Activated CD4-positive, alpha-beta T cell treated with anti-CD3 and anti-CD28 coated beads, Interleukin-2, amount 10 ng/mL, durations not matched to agents 24 days and 14 days (primary cell): ENCODE results near the gene FSCN2. TPM values are rescaled to one million over a fixed set of nuclear protein-coding genes. Genes with fewer than 3 reads are reported as not detected.

ENCODE experiments used
- DNase-seq: peaks from one replicate; pipeline ENCODE4 v3.0.0; 2022
- H3K27ac Mint-ChIP-seq: one replicate; pipeline ENCODE4 v1.8.0; 2022; ENCODE audit warnings: mild to moderate bottlenecking, mixed read lengths
- H3K27me3 Mint-ChIP-seq: one replicate; pipeline ENCODE4 v1.8.0; 2022; ENCODE audit warnings: mixed read lengths
- H3K36me3 Mint-ChIP-seq: one replicate; pipeline ENCODE4 v1.8.0; 2022; ENCODE audit warnings: low read depth, mild to moderate bottlenecking, mixed read lengths
- H3K4me1 Mint-ChIP-seq: one replicate; pipeline ENCODE4 v1.8.0; 2021; ENCODE audit warnings: mixed read lengths
- H3K4me3 Mint-ChIP-seq: one replicate; pipeline ENCODE4 v1.8.0; 2022; ENCODE audit warnings: mild to moderate bottlenecking, moderate library complexity, mixed read lengths
- H3K9me3 Mint-ChIP-seq: one replicate; pipeline ENCODE4 v1.8.0; 2021; ENCODE audit warnings: mixed read lengths
- intact Hi-C: fragments of 100-400 bp; cut with micrococcal nuclease; formaldehyde crosslinking; loops from one replicate; pipeline ENCODE4 v1.15.1; 2023
- total RNA-seq: library from RNA; stranded (reverse); gene quantifications from 2 replicates; pipeline ENCODE4 v1.2.3, GENCODE V29; 2022

Gene FSCN2
- total RNA-seq, 1 donor from 2014 or later = 0.51 TPM

- intact Hi-C loops = no loop called here
Observed at GRCh38 chr17:81542431-81543338, 14.5 kb downstream of the FSCN2 start.

GRCh38 chr17:81543339-81543675 lies 15.1 kb downstream of the FSCN2 start:
- Mint-ChIP-seq H3K27me3 (no peaks in the 10 kb centered on the region), H3K4me1 (no peaks in the 10 kb centered on the region), H3K27ac (no peak overlapping the region), H3K9me3 (no peaks in the 10 kb centered on the region), H3K4me3 (no peak overlapping the region), H3K36me3 (peaks cover 14% of the 10 kb centered on the region)
- intact Hi-C loops = no loop called here
- DNase-seq = no peak

More at GRCh38 chr17:81542431-81543338, 14.5 kb downstream of the FSCN2 start:
- Mint-ChIP-seq H3K27ac (no peak overlapping the region), H3K4me1 (no peaks in the 10 kb centered on the region), H3K36me3 (peaks cover 16% of the 10 kb centered on the region), H3K9me3 (no peaks in the 10 kb centered on the region), H3K4me3 (no peak overlapping the region), H3K27me3 (peaks cover 4% of the 10 kb centered on the region)
- no peak for DNase-seq

GRCh38 chr17:81543756-81544155 lies 15.6 kb downstream of the FSCN2 start:
- no peak for DNase-seq
- Mint-ChIP-seq H3K36me3 (peaks cover 12% of the 10 kb centered on the region), H3K4me1 (no peaks in the 10 kb centered on the region), H3K27ac (no peak overlapping the region), H3K9me3 (no peaks in the 10 kb centered on the region), H3K4me3 (no peak overlapping the region), H3K27me3 (no peaks in the 10 kb centered on the region)
- intact Hi-C loops = no loop called here

GRCh38 chr17:81544281-81544974 lies 16.3 kb downstream of the FSCN2 start:
- Mint-ChIP-seq H3K27ac (no peak overlapping the region), H3K4me1 (peaks cover under 1% of the 10 kb centered on the region), H3K4me3 (no peak overlapping the region), H3K9me3 (no peaks in the 10 kb centered on the region), H3K36me3 (peaks cover 17% of the 10 kb centered on the region), H3K27me3 (no peaks in the 10 kb centered on the region)
- intact Hi-C loops = no loop called here
- DNase-seq = no peak

DNA sequence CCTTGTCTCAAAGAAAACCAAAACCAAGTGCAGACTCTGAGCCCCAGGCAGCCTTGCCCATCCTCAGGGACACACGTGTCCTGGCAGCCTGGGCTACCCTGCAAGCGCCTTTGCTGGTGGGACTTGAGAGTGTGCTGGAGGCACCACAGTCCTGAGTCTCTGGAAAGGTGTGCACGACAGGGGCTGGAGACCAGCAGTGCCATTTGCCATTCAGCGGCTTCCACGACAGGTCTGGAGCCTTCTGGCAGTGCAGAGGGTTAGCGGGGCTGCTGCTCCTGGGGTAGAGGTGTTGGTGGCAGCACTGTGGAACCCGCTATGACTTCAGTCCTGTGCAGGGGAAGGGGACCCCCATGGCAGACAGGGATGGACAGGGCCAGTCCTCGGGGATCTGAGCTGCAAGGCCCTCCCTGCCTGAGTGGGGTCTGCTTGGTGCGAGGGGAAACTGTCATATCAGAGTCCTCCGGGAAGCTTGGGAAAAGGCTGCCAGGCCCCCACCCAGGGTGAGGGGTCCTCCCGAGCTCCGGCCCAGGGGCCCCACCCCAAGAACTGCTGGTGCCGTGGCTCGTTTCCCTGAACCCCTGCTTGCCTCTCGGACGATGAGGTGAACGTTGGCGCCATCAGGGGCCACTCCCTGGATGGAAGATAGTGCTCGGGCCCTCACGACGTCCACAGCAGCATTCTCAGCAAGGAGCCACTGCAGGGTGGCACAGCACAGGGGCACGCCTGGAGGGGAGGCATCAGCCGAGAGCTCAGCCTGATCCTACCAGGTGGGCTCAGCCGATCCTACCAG lies 17.2 kb downstream of the FSCN2 start:
- Mint-ChIP-seq H3K36me3 (peaks cover 26% of the 10 kb centered on the region), H3K4me1 (peaks cover 5% of the 10 kb centered on the region), H3K27me3 (no peaks in the 10 kb centered on the region), H3K27ac (no peak overlapping the region), H3K4me3 (no peak overlapping the region), H3K9me3 (no peaks in the 10 kb centered on the region)
- intact Hi-C loops = no loop called here
- no peak for DNase-seq

- intact Hi-C loops = no loop called here
Observed at GRCh38 chr17:81546906-81547613, 18.9 kb downstream of the FSCN2 start.

GRCh38 chr17:81547614-81547982 lies 19.4 kb downstream of the FSCN2 start:
- peaks cover 24% of the 10 kb centered on the region for H3K36me3 Mint-ChIP-seq

More at GRCh38 chr17:81546906-81547613, 18.9 kb downstream of the FSCN2 start:
- Mint-ChIP-seq H3K27me3 (no peaks in the 10 kb centered on the region), H3K27ac (no peak overlapping the region), H3K4me1 (peaks cover 10% of the 10 kb centered on the region), H3K36me3 (peaks cover 24% of the 10 kb centered on the region), H3K9me3 (no peaks in the 10 kb centered on the region), H3K4me3 (no peak overlapping the region)
- no peak for DNase-seq

GRCh38 chr17:81549031-81549557 lies 20.9 kb downstream of the FSCN2 start:
- DNase-seq = no peak
- no peaks in the 10 kb centered on the region for H3K27me3 Mint-ChIP-seq
- H3K4me1 Mint-ChIP-seq = peaks cover 20% of the 10 kb centered on the region
- H3K27ac Mint-ChIP-seq = no peak overlapping the region
- intact Hi-C loops = no loop called here
- no peaks in the 10 kb centered on the region for H3K9me3 Mint-ChIP-seq
- H3K4me3 Mint-ChIP-seq = peak overlapping the region; percentile 91
- peaks cover 27% of the 10 kb centered on the region for H3K36me3 Mint-ChIP-seq

More at GRCh38 chr17:81547614-81547982, 19.4 kb downstream of the FSCN2 start:
- Mint-ChIP-seq H3K27ac (no peak overlapping the region), H3K27me3 (no peaks in the 10 kb centered on the region), H3K4me1 (peaks cover 10% of the 10 kb centered on the region), H3K9me3 (no peaks in the 10 kb centered on the region), H3K4me3 (no peak overlapping the region)
- intact Hi-C loops = no loop called here
- no peak for DNase-seq

GRCh38 chr17:81549826-81550225 lies 21.6 kb downstream of the FSCN2 start:
- H3K9me3 Mint-ChIP-seq = no peaks in the 10 kb centered on the region
- peak overlapping the region; percentile 37 for H3K27ac Mint-ChIP-seq
- H3K4me1 Mint-ChIP-seq = peaks cover 24% of the 10 kb centered on the region
- no peaks in the 10 kb centered on the region for H3K27me3 Mint-ChIP-seq
- H3K36me3 Mint-ChIP-seq = peaks cover 28% of the 10 kb centered on the region
- peak overlapping the region; percentile 91 for H3K4me3 Mint-ChIP-seq
- intact Hi-C loops = loop anchor here (5.0 kb wide), 2 partner anchors 152 to 298 kb away; partner anchors contain the start of gene MRPL12
- no peak for DNase-seq

GRCh38 chr17:81550285-81550684 lies 22.1 kb downstream of the FSCN2 start:
- Mint-ChIP-seq H3K27ac (peak overlapping the region; percentile 37), H3K4me3 (peak overlapping the region; percentile 91), H3K27me3 (no peaks in the 10 kb centered on the region), H3K36me3 (peaks cover 26% of the 10 kb centered on the region), H3K4me1 (peaks cover 24% of the 10 kb centered on the region), H3K9me3 (no peaks in the 10 kb centered on the region)
- intact Hi-C loops = loop anchor here (5.0 kb wide), 2 partner anchors 152 to 298 kb away; partner anchors contain the start of gene MRPL12
- DNase-seq = no peak

- intact Hi-C loops = loop anchor here (5.0 kb wide), 2 partner anchors 151 to 299 kb away; partner anchors contain the start of gene MRPL12
- Mint-ChIP-seq H3K27ac (peak overlapping the region; percentile 83), H3K27me3 (no peaks in the 10 kb centered on the region), H3K9me3 (no peaks in the 10 kb centered on the region), H3K4me3 (peak overlapping the region; percentile 91), H3K4me1 (peaks cover 24% of the 10 kb centered on the region), H3K36me3 (peaks cover 26% of the 10 kb centered on the region)
- no peak for DNase-seq
Observed at GRCh38 chr17:81550830-81551457, 22.8 kb downstream of the FSCN2 start.

- DNase-seq = peak; percentile 77
- no peaks in the 10 kb centered on the region for H3K9me3 Mint-ChIP-seq
- H3K27me3 Mint-ChIP-seq = no peaks in the 10 kb centered on the region
- peak overlapping the region; percentile 83 for H3K27ac Mint-ChIP-seq
- intact Hi-C loops = loop anchor here (2.0 to 5.0 kb wide), 4 partner anchors 39 to 299 kb away; partner anchors contain the start of genes ACTG1 and MRPL12
- peaks cover 23% of the 10 kb centered on the region for H3K36me3 Mint-ChIP-seq
- H3K4me3 Mint-ChIP-seq = peak overlapping the region; percentile 91
- H3K4me1 Mint-ChIP-seq = peaks cover 24% of the 10 kb centered on the region
Observed at GRCh38 chr17:81551458-81552243, 23.5 kb downstream of the FSCN2 start.
